Glutamatergic neuron (in vitro differentiated cells): Measurements from ENCODE around the gene CFAP119. TPM values are rescaled to one million over a fixed set of nuclear protein-coding genes. Genes with fewer than 3 reads are reported as not detected.

Experiments used
- DNase-seq: peaks from one replicate; pipeline ENCODE4 v3.0.0; 2022
- H3K27ac Mint-ChIP-seq: one replicate; pipeline ENCODE4 v1.8.0; 2020; ENCODE audit warnings: mild to moderate bottlenecking, mixed read lengths, inconsistent platforms; ENCODE audit not compliant: unreplicated experiment
- H3K27me3 Mint-ChIP-seq: one replicate; pipeline ENCODE4 v1.8.0; 2020; ENCODE audit warnings: mild to moderate bottlenecking, moderate library complexity, mixed read lengths, inconsistent platforms; ENCODE audit not compliant: unreplicated experiment
- H3K36me3 Mint-ChIP-seq: one replicate; pipeline ENCODE4 v1.8.0; 2020; ENCODE audit warnings: mild to moderate bottlenecking, mixed read lengths, inconsistent platforms; ENCODE audit not compliant: unreplicated experiment
- H3K4me1 Mint-ChIP-seq: one replicate; pipeline ENCODE4 v1.8.0; 2020; ENCODE audit warnings: mild to moderate bottlenecking, low read depth, mixed read lengths, inconsistent platforms; ENCODE audit not compliant: unreplicated experiment
- H3K4me3 Mint-ChIP-seq: one replicate; pipeline ENCODE4 v1.8.0; 2020; ENCODE audit warnings: mild to moderate bottlenecking, mixed read lengths, inconsistent platforms; ENCODE audit not compliant: unreplicated experiment
- H3K9me3 Mint-ChIP-seq: one replicate; pipeline ENCODE4 v1.8.0; 2020; ENCODE audit warnings: mild to moderate bottlenecking, moderate library complexity, mixed read lengths, inconsistent platforms; ENCODE audit not compliant: unreplicated experiment
- CTCF ChIP-seq: fragments of 200-600 bp; sonication (generic); IDR thresholded peaks from one replicate; pipeline ENCODE4 v1.5.0; 2021; ENCODE audit not compliant: partially characterized antibody, unreplicated experiment
- total RNA-seq: library from RNA; stranded (reverse); fragmentation: NEBNext Ultra II Directional; extraction: Animal tissue kit (Norgen Biotek cat#: 25700); gene quantifications from one replicate; pipeline ENCODE4 v1.2.1, GENCODE V29; 2021; ENCODE audit not compliant: unreplicated experiment

Gene CFAP119
- total RNA-seq, 1 donor from 2014 or later = 10.9 TPM

- H3K4me3 Mint-ChIP-seq = no peak overlapping the region
- H3K4me1 Mint-ChIP-seq = no peaks in the 10 kb centered on the region
- H3K36me3 Mint-ChIP-seq = peaks cover 17% of the 10 kb centered on the region
- DNase-seq = no peak
- H3K27ac Mint-ChIP-seq = no peak overlapping the region
- TF ChIP-seq CTCF = no peak
- H3K27me3 Mint-ChIP-seq = peaks cover 16% of the 10 kb centered on the region
- peaks cover 9% of the 10 kb centered on the region for H3K9me3 Mint-ChIP-seq
Observed at GRCh38 chr16:30722916-30723315, 38.9 kb downstream of the CFAP119 start.

GRCh38 chr16:30722443-30722842 is 39.4 kb downstream of the CFAP119 start:
- DNase-seq = no peak
- Mint-ChIP-seq H3K27me3 (peaks cover 16% of the 10 kb centered on the region), H3K4me3 (no peak overlapping the region), H3K9me3 (peaks cover 9% of the 10 kb centered on the region), H3K4me1 (no peaks in the 10 kb centered on the region), H3K27ac (no peak overlapping the region), H3K36me3 (peaks cover 17% of the 10 kb centered on the region)
- TF ChIP-seq CTCF = no peak

GRCh38 chr16:30721606-30722005 is 40.3 kb downstream of the CFAP119 start:
- no peak for TF ChIP-seq CTCF
- Mint-ChIP-seq H3K27ac (no peak overlapping the region), H3K4me1 (no peaks in the 10 kb centered on the region), H3K4me3 (no peak overlapping the region), H3K9me3 (peaks cover 9% of the 10 kb centered on the region), H3K36me3 (peaks cover 17% of the 10 kb centered on the region), H3K27me3 (peaks cover 16% of the 10 kb centered on the region)
- DNase-seq = no peak

- no peaks in the 10 kb centered on the region for H3K4me1 Mint-ChIP-seq
- H3K36me3 Mint-ChIP-seq = peaks cover 17% of the 10 kb centered on the region
- H3K27me3 Mint-ChIP-seq = peaks cover 16% of the 10 kb centered on the region
- H3K9me3 Mint-ChIP-seq = peaks cover 9% of the 10 kb centered on the region
- DNase-seq = no peak
- no peak overlapping the region for H3K4me3 Mint-ChIP-seq
- no peak for TF ChIP-seq CTCF
- no peak overlapping the region for H3K27ac Mint-ChIP-seq
Observed at GRCh38 chr16:30721167-30721566, 40.7 kb downstream of the CFAP119 start.

- peaks cover 17% of the 10 kb centered on the region for H3K36me3 Mint-ChIP-seq
- no peak for TF ChIP-seq CTCF
- peaks cover 16% of the 10 kb centered on the region for H3K27me3 Mint-ChIP-seq
- no peak for DNase-seq
- H3K9me3 Mint-ChIP-seq = peaks cover 9% of the 10 kb centered on the region
- H3K27ac Mint-ChIP-seq = no peak overlapping the region
- H3K4me1 Mint-ChIP-seq = no peaks in the 10 kb centered on the region
- no peak overlapping the region for H3K4me3 Mint-ChIP-seq
Observed at GRCh38 chr16:30720694-30721093, 41.2 kb downstream of the CFAP119 start.
